Measurements from ENCODE around the gene SVOP.
"Not testable (repeated sequence)": the region's sequence is repeated elsewhere in the genome, so short reads cannot be mapped to it uniquely, and the experiment has no call there.

The SVOP gene

DNA sequence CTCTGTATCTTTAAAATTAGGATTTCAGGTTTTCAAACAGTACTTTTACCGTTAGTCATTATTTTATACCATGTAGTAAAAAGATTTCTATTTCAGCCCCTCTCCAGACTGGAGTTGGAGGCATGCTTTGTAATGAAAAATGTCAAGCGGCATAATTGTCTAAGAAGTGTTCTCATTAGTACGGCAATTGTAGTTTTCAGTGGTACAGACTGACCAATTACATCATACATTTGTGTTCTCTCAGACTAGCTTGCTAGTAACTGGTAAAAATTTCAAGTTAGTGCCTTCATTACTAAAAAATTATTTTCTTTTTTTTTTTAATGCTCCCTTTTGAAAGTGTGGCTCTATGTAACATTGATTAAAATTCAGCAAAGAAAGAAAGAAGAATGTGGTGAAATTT lies 36.0 kb upstream of the SVOP start:
- H3K27ac ChIP-seq: no peak overlapping the region
- TF ChIP-seq, protein P1, sequence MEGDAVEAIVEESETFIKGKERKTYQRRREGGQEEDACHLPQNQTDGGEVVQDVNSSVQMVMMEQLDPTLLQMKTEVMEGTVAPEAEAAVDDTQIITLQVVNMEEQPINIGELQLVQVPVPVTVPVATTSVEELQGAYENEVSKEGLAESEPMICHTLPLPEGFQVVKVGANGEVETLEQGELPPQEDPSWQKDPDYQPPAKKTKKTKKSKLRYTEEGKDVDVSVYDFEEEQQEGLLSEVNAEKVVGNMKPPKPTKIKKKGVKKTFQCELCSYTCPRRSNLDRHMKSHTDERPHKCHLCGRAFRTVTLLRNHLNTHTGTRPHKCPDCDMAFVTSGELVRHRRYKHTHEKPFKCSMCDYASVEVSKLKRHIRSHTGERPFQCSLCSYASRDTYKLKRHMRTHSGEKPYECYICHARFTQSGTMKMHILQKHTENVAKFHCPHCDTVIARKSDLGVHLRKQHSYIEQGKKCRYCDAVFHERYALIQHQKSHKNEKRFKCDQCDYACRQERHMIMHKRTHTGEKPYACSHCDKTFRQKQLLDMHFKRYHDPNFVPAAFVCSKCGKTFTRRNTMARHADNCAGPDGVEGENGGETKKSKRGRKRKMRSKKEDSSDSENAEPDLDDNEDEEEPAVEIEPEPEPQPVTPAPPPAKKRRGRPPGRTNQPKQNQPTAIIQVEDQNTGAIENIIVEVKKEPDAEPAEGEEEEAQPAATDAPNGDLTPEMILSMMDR (IDR thresholded peaks at IDR 0.05): no peak
- no peak for TF ChIP-seq ZFX (IDR thresholded peaks at IDR 0.05; ENCODE audit: borderline replicate concordance)

DNA sequence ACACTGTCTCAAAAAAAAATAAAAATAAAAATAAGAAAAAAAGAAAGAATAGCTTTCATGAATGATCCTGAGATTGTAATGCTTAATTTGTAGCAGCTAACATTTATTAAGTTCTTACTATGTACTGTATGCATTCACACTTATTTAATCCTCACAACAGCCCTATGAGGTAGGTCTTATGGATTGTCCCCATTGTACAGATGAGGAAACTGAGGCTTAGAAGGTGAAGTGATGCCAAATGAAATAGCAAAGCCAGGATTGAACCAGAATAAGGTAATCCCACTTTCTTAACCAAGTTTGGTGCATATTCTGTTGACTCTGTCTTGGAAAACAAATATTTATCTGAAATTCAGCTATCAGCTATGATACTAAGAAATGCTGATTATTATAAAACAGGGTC lies 33.7 kb upstream of the SVOP start:
- TF ChIP-seq, protein P1 (IDR thresholded peaks at IDR 0.05): no peak
- no peak for TF ChIP-seq ZFX (IDR thresholded peaks at IDR 0.05; ENCODE audit: borderline replicate concordance)
- H3K27ac ChIP-seq: no peak overlapping the region

DNA sequence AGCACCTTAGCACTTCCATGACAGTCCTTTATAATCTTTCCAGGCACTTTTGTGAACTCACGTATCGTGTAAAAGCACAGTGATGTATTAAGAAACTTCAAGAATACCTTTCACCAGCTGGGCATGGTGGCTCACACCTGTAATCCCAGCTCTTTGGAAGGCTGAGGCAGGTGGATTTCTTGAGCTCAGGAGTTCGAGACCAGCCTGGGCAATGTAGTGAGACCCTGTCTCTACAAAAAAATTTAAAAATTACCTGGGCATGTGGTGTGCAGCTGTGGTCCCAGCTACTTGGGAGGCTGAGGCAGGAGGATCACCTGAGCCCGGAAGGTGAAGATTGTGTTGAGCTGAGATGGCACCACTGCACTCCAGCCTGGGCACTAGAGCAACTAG lies 33.3 kb upstream of the SVOP start:
- not testable (repeated sequence) for H3K27ac ChIP-seq

DNA sequence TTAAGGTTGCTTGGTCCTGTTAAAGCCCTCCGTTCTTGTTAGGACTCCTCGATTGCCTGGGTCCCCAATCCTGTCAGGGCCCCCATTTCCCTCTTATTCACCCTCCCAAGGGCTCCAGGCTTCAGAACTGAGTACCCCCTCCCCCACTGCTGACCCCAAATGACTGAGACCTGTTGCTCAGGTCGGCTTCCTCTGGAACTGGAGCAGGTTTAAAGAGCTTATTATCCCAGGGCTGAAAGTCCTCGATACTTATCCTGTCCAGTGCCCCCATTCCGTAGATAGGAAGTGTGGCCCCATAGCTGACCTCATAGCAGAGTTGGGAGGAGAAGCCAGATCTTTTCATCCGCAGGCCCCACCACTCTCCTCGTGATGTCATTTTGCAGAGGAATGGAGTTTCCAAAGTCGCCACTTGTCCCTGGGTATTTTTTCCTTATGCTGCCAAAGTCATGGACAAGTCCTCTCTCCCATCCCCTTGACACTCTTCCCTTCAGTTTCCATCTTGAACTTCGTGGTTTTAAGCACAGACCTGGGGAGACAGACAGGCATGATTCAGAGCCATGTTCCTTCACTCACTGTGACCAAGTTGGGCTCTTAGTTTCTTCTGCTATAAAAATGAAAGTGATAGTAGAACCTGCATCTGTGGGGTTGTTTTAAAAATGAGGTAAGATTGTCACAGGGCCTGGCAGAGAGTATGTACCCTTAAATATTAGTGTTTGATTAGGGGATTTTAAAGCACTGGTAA lies 32.7 kb upstream of the SVOP start:
- no peak for TF ChIP-seq ZFX (IDR thresholded peaks at IDR 0.05; ENCODE audit: borderline replicate concordance)
- TF ChIP-seq, protein P1 (IDR thresholded peaks at IDR 0.05): no peak
- H3K27ac ChIP-seq: no peak overlapping the region; the same call in 1 of the 2 replicates

DNA sequence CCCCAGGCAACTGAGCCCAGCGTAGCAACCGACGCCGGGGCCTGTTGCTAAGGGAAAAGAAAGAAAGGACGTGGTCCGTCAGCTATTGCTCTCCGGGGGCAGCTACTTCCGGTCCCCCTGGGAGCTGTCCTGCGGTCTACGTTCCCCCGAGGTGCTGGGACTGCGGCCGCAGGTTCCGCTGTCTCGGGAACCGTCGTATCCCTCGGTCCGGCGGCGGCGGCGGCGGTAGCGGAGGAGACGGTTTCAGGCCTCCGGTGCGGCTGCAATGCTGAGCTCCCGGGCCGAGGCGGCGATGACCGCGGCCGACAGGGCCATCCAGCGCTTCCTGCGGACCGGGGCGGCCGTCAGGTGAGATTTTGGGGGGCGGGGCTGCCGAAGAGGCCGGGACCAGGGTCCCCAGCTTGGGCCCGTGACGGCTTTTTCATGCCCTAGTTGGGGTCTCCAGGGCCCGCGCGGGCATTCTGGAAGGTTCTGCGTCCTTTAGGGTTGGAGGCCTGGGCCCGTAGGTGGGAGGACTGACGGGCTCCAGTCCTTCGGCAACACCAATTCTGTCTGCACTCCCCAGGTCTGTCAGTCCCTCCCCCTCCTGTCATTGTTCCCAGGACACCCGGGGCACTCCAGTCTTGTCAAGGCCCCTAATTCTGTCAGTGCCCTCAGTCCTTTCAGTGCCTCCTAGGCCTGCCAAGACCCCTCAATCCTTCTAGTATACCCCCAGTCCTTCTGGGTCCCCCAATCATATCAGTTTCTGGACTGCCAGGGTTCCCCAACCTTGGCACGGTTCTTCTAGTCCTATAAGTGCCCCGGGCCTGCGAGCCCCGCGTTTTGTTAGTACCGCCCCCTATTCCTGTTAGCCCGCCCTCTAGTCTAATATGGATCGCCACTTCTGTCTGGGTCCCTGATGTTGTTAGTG lies 31.8 kb upstream of the SVOP start, which contains the start of gene USP30:
Gene USP30 (plus strand): TSS at position 163 of the 910 bp plus-strand sequence. CDS start 103 bp downstream, at position 266.
- H3K27ac ChIP-seq: peak within 1 kb of the TSS; percentile 44
- TF ChIP-seq, protein P1 (IDR thresholded peaks at IDR 0.05): no peak
- no peak for TF ChIP-seq ZFX (IDR thresholded peaks at IDR 0.05; ENCODE audit: borderline replicate concordance)

DNA sequence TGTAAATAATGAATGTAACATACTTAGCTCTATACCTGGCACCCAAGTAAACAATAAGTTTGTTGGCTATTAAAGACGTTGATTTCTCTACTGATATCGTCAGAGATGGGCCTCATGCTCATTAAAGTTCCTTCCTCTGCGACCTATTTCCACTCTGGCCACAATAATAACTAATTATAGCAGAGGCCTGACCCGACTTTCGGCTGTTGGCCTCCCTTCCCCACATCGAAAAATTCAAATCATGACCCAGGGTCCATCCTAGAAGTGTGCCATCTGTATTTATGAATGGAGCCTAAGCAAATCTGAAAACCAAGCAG lies 31.2 kb upstream of the SVOP start:
- TF ChIP-seq ZFX (IDR thresholded peaks at IDR 0.05; ENCODE audit: borderline replicate concordance): no peak
- TF ChIP-seq, protein P1 (IDR thresholded peaks at IDR 0.05): no peak
- H3K27ac ChIP-seq: peak overlapping the region; percentile 44

DNA sequence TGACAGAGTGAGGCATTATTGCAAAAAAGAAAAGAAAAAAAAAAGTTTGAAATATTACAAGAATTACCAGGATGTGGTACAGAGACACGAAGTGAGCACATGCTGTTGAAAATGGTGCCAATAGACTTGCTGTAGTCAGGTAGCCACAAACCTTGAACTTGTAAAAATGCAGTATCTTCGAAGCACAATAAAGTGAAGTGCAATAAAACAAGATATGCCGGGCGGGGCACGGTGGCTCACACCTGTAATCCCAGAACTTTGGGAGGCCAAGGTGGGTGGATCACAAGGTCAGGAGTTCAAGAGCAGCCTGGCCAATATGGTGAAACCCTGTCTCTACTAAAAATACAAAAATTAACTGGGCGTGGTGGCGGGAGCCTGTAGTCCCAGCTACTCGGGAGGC lies 28.9 kb upstream of the SVOP start:
- not testable (repeated sequence) for H3K27ac ChIP-seq

DNA sequence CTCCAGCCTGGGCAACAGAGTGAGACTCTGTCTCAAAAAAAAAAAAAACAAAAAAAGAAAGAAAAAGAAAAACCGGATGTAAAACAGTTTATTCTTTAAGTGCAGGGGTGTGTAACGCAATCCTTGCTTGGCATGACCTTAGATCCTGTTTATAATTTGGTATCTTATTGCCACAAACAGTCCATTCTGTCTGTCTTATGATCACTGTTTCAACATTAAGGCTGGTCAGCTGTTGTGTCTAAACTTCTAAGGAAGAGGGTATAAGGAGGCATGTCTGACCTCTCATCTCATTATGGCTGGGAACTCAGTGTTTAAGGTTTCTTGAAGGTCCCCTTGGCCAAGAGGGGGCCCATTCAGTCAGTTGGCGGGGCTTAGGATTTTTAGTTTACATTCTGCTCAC lies 27.8 kb upstream of the SVOP start:
- not testable (repeated sequence) for H3K27ac ChIP-seq
